A549 (cell line): ENCODE results near the gene SLC39A2. TPM values are rescaled to one million over a fixed set of nuclear protein-coding genes. Genes with fewer than 3 reads are reported as not detected.
A peak's percentile ranks its signal among the peaks of the same experiment; 100 is the strongest.

ENCODE experiments used
- ATAC-seq, 2 experiments: fragments of 200-7000 bp in 1 of 2; fragments of >200 bp in 1 of 2; cut with Nextera tagmentation in 1 of 2; cut with Tn5 transposase in 1 of 2; 3 replicates each; pipeline versions ENCODE4 v1.8.0 to v1.9.1; 2018 to 2020; ENCODE audit warnings: mild to moderate bottlenecking in 1 of 2, moderate library complexity in 1 of 2
- CTCF ChIA-PET: fragments of 300-600 bp; sonication (Branson Sonifier 250); formaldehyde crosslinking; extraction: SDS; loops from one replicate; lab custom pipeline; 2021; ENCODE audit warnings: antibody characterized with exemption, inconsistent platforms; lab: Yijun Ruan, JAX
- POLR2A ChIA-PET: fragments of 350-600 bp; formaldehyde crosslinking; extraction: SDS; loops from one replicate; lab custom pipeline; 2021; ENCODE audit warnings: antibody characterized with exemption, inconsistent platforms; lab: Yijun Ruan, JAX
- DNase-seq, 2 experiments: peaks; one replicate each; pipeline versions ENCODE4 v3.0.0 to v3.0.0-alpha.2; 2011 to 2016; ENCODE audit warnings: low read depth in 1 of 2, low spot score in 1 of 2
- FAIRE-seq: peaks from 2 replicates; lab custom pipeline; 2011; peaks lifted over from hg19 to GRCh38; lab: Jason Lieb, UNC
- H3K27ac ChIP-seq, 2 experiments: fragments of >200 bp; sonication (Bioruptor Twin); formaldehyde crosslinking; 3 replicates each; pipeline ENCODE4 v1.5.1; 2016 to 2017
- H3K4me1 ChIP-seq: fragments of >200 bp; sonication (Bioruptor Twin); formaldehyde crosslinking; 3 replicates; pipeline ENCODE4 v1.6.1; 2016
- H3K4me2 ChIP-seq: fragments of >200 bp; sonication (Bioruptor Twin); formaldehyde crosslinking; 3 replicates; pipeline ENCODE4 v1.6.1; 2016
- H3K4me3 ChIP-seq: fragments of >200 bp; sonication (Bioruptor Twin); formaldehyde crosslinking; 3 replicates; pipeline ENCODE4 v1.5.1; 2016
- H3K9me3 ChIP-seq: fragments of >200 bp; sonication (Bioruptor Twin); formaldehyde crosslinking; 3 replicates; pipeline ENCODE4 v1.6.1; 2016
- CHD4 ChIP-seq: fragments of 200-600 bp; sonication (generic); IDR thresholded peaks from 2 replicates; pipeline ENCODE4 v1.6.1; 2016; ENCODE audit warnings: antibody characterized with exemption, mild to moderate bottlenecking, borderline replicate concordance
- EHF ChIP-seq: fragments of 250-450 bp; sonication (Bioruptor Pico); IDR thresholded peaks from 2 replicates; pipeline ENCODE4 v1.5.0; 2020; ENCODE audit warnings: mild to moderate bottlenecking
- FOSB ChIP-seq: fragments of 250-450 bp; sonication (Bioruptor Pico); IDR thresholded peaks from 2 replicates; pipeline ENCODE4 v1.5.0; 2020; ENCODE audit warnings: mild to moderate bottlenecking, moderate library complexity
- FOSL2 ChIP-seq, 2 experiments: fragments of 450-650 bp in 1 of 2; fragments of >200 bp in 1 of 2; sonication (Bioruptor Twin) in 1 of 2; formaldehyde crosslinking; IDR thresholded peaks; 2 replicates each; pipeline versions ENCODE4 v1.5.0 to v1.6.1; 2016 to 2020; ENCODE audit warnings: mild to moderate bottlenecking in 1 of 2, moderate library complexity in 1 of 2
- FOXS1 ChIP-seq: fragments of 250-450 bp; sonication (Bioruptor Pico); IDR thresholded peaks from 2 replicates; pipeline ENCODE4 v1.5.0; 2020; ENCODE audit warnings: mild to moderate bottlenecking, moderate library complexity
- HDAC2 ChIP-seq: fragments of 200-600 bp; sonication (generic); IDR thresholded peaks from 2 replicates; pipeline ENCODE4 v1.6.1; 2016
- HEYL ChIP-seq: fragments of 250-450 bp; sonication (Bioruptor Pico); IDR thresholded peaks from 2 replicates; pipeline ENCODE4 v1.8.0; 2021; ENCODE audit warnings: mild to moderate bottlenecking, moderate library complexity
- HOXA7 ChIP-seq: fragments of 250-450 bp; sonication (Bioruptor Pico); IDR thresholded peaks from 2 replicates; pipeline ENCODE4 v1.5.0; 2020; ENCODE audit warnings: mild to moderate bottlenecking, moderate library complexity
- JUN ChIP-seq, 2 experiments: fragments of >200 bp; sonication (Bioruptor Twin); formaldehyde crosslinking; IDR thresholded peaks; 2 replicates in 1 of 2; 3 replicates in 1 of 2; pipeline ENCODE4 v1.6.1; 2016 to 2017
- NFE2L2 ChIP-seq: fragments of 150-350 bp; conservative IDR thresholded peaks from 2 replicates; pipeline ENCODE4 v1.6.1; 2014; ENCODE audit warnings: low read length
- PBX3 ChIP-seq: IDR thresholded peaks from 2 replicates; pipeline ENCODE4 v1.6.1; 2012
- POLR2A ChIP-seq: IDR thresholded peaks from 2 replicates; pipeline ENCODE4 v1.6.1; 2012; ENCODE audit warnings: mild to moderate bottlenecking, low read length
- POLR2AphosphoS2 ChIP-seq: conservative IDR thresholded peaks from 2 replicates; pipeline ENCODE4 v1.6.1; 2012; ENCODE audit warnings: low read length, improper control_type of control experiment, inconsistent platforms
- RCOR1 ChIP-seq: fragments of 150-350 bp; IDR thresholded peaks from 2 replicates; pipeline ENCODE4 v1.6.1; 2014; ENCODE audit warnings: antibody characterized with exemption, low read length, low read depth
- REST ChIP-seq: fragments of 200-600 bp; sonication (generic); IDR thresholded peaks from 2 replicates; pipeline ENCODE4 v1.6.1; 2016; ENCODE audit warnings: antibody characterized with exemption, mild to moderate bottlenecking, moderate library complexity
- RNF2 ChIP-seq: fragments of 200-600 bp; sonication (generic); IDR thresholded peaks from 2 replicates; pipeline ENCODE4 v1.6.1; 2016; ENCODE audit warnings: low read depth, mild to moderate bottlenecking, antibody characterized with exemption, moderate library complexity, borderline replicate concordance
- SMC3 ChIP-seq: fragments of >200 bp; sonication (Bioruptor Twin); formaldehyde crosslinking; IDR thresholded peaks from 3 replicates; pipeline ENCODE4 v1.6.1; 2018; ENCODE audit warnings: inconsistent platforms
- TFCP2L1 ChIP-seq: fragments of 250-450 bp; sonication (Bioruptor Pico); IDR thresholded peaks from 2 replicates; pipeline ENCODE4 v1.5.0; 2021; ENCODE audit warnings: mild to moderate bottlenecking
- USF2 ChIP-seq: fragments of 450-650 bp; IDR thresholded peaks from 2 replicates; pipeline ENCODE4 v1.6.1; 2014; ENCODE audit warnings: antibody characterized with exemption
- ZNF302 ChIP-seq: fragments of 250-450 bp; sonication (Bioruptor Pico); IDR thresholded peaks from 2 replicates; pipeline ENCODE4 v1.9.0; 2021; ENCODE audit warnings: inconsistent platforms, mild to moderate bottlenecking, moderate library complexity
- ZSCAN20 ChIP-seq: fragments of 250-450 bp; sonication (Bioruptor Pico); IDR thresholded peaks from 2 replicates; pipeline ENCODE4 v1.8.0; 2022; ENCODE audit warnings: mild to moderate bottlenecking, moderate library complexity
- WGBS: methylation state at CpG from one replicate; pipeline ENCODE4 v1.1.6; 2017; ENCODE audit errors: missing lambda C conversion rate; 5-methylcytosine and 5-hydroxymethylcytosine counted together
- polyA plus RNA-seq, 4 experiments: library from polyadenylated mRNA; depleted of rRNA in 3 of 4; stranded (reverse); fragments of >200 nt; fragmentation: RNase III in 1 of 4; extraction: RNeasy Plus Mini Kit Qiagen cat#74134 plus additional on column Dnase treatment in 1 of 4; gene quantifications; 2 replicates in 3 of 4; 3 replicates in 1 of 4; pipeline ENCODE4 v1.2.3, GENCODE V29; 2011 to 2017
- TF ChIP-seq, protein P1 (sequence below): fragments of 250-450 bp; sonication (Bioruptor Pico); IDR thresholded peaks from 2 replicates; pipeline ENCODE4 v1.5.0; 2021; ENCODE audit warnings: mild to moderate bottlenecking, moderate library complexity, borderline replicate concordance
- TF ChIP-seq, protein P2 (sequence below): fragments of >200 bp; sonication (Bioruptor Twin); formaldehyde crosslinking; IDR thresholded peaks from 2 replicates; pipeline ENCODE4 v1.6.1; 2016
- TF ChIP-seq, protein P3 (sequence below): IDR thresholded peaks from 2 replicates; pipeline ENCODE4 v1.6.1; 2012; ENCODE audit warnings: low read depth, borderline replicate concordance
- TF ChIP-seq, protein P4 (sequence below): fragments of >200 bp; sonication (Bioruptor Twin); formaldehyde crosslinking; IDR thresholded peaks from 3 replicates; pipeline ENCODE4 v1.6.1; 2016

The SLC39A2 gene
- polyA plus RNA-seq, 2 of the 4 experiments (the other 2 are of a cell fraction) = not detected

- Histone ChIP-seq H3K27ac (no peak overlapping the region), H3K4me2 (no peak overlapping the region), H3K4me3 (no peak overlapping the region), H3K9me3 (no peaks in the 10 kb centered on the region), H3K4me1 (0 out of 3 replicates have a peak, but pooled peaks cover 3% of the 10 kb centered on the region)
- no peak for DNase-seq
- TF ChIP-seq HDAC2 = no peak
- TF ChIP-seq, protein P1, sequence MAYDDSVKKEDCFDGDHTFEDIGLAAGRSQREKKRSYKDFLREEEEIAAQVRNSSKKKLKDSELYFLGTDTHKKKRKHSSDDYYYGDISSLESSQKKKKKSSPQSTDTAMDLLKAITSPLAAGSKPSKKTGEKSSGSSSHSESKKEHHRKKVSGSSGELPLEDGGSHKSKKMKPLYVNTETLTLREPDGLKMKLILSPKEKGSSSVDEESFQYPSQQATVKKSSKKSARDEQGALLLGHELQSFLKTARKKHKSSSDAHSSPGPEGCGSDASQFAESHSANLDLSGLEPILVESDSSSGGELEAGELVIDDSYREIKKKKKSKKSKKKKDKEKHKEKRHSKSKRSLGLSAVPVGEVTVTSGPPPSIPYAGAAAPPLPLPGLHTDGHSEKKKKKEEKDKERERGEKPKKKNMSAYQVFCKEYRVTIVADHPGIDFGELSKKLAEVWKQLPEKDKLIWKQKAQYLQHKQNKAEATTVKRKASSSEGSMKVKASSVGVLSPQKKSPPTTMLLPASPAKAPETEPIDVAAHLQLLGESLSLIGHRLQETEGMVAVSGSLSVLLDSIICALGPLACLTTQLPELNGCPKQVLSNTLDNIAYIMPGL (CRISPR knock-in tag) = no peak
- no peak for TF ChIP-seq REST
- TF ChIP-seq, protein P2, sequence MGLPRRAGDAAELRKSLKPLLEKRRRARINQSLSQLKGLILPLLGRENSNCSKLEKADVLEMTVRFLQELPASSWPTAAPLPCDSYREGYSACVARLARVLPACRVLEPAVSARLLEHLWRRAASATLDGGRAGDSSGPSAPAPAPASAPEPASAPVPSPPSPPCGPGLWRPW = no peak
- TF ChIP-seq, protein P3, sequence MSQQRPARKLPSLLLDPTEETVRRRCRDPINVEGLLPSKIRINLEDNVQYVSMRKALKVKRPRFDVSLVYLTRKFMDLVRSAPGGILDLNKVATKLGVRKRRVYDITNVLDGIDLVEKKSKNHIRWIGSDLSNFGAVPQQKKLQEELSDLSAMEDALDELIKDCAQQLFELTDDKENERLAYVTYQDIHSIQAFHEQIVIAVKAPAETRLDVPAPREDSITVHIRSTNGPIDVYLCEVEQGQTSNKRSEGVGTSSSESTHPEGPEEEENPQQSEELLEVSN = no peak
- no peak for TF ChIP-seq POLR2AphosphoS2
- TF ChIP-seq ZSCAN20 (CRISPR knock-in tag) = no peak
- no peak for TF ChIP-seq EHF (CRISPR knock-in tag)
- TF ChIP-seq NFE2L2 = no peak
- no peak for TF ChIP-seq SMC3
- no peak for FAIRE-seq
- WGBS = 72% methylated on average over 7 of the region's 7 CpGs
- POLR2A ChIA-PET = no interaction called here
- CTCF ChIA-PET = interaction anchor here (0.8 to 16.3 kb wide), 7 partner anchors 8 to 82 kb away, joined by 3 to 323 read pairs (median 21); partner anchors contain the start of genes RNASE7, SLC39A2 and TMEM253
- no peak for ATAC-seq
These were observed 24.1 kb downstream of the SLC39A2 start for GRCh38 chr14:21023174-21023573.

GRCh38 chr14:21023817-21024584 lies 24.9 kb downstream of the SLC39A2 start:
- Histone ChIP-seq H3K4me1 (0 out of 3 replicates have a peak, but pooled peaks cover 3% of the 10 kb centered on the region), H3K27ac (peak overlapping the region in 1 of 2 experiments; percentile 84; a peak in 5 of 6 replicates), H3K4me2 (peak overlapping the region; percentile 79), H3K9me3 (no peaks in the 10 kb centered on the region), H3K4me3 (peak overlapping the region; percentile 58)
- POLR2A ChIA-PET = no interaction called here
- 68% methylated on average over 17 of the region's 17 CpGs for WGBS
- DNase-seq = no peak
- no peak for ATAC-seq
- no peak for FAIRE-seq
- CTCF ChIA-PET = interaction anchor here (0.8 to 16.3 kb wide), 7 partner anchors 9 to 81 kb away, joined by 3 to 323 read pairs (median 12); partner anchors contain the start of genes RNASE7, SLC39A2 and TMEM253
- TF ChIP-seq FOSB = no peak
- no peak for TF ChIP-seq PBX3
- no peak for TF ChIP-seq ZNF302 (CRISPR knock-in tag)
- TF ChIP-seq HOXA7 = no peak
- no peak for TF ChIP-seq FOXS1
- no peak for TF ChIP-seq POLR2AphosphoS2
- no peak for TF ChIP-seq JUN (IDR thresholded peaks at IDR 0.05)
- no peak for TF ChIP-seq USF2
- TF ChIP-seq HEYL (CRISPR knock-in tag) = no peak
- TF ChIP-seq, protein P4, sequence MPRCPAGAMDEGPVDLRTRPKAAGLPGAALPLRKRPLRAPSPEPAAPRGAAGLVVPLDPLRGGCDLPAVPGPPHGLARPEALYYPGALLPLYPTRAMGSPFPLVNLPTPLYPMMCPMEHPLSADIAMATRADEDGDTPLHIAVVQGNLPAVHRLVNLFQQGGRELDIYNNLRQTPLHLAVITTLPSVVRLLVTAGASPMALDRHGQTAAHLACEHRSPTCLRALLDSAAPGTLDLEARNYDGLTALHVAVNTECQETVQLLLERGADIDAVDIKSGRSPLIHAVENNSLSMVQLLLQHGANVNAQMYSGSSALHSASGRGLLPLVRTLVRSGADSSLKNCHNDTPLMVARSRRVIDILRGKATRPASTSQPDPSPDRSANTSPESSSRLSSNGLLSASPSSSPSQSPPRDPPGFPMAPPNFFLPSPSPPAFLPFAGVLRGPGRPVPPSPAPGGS = no peak
- no peak for TF ChIP-seq POLR2A
- no peak for TF ChIP-seq TFCP2L1 (CRISPR knock-in tag)
- no peak for TF ChIP-seq RCOR1
- no peak for TF ChIP-seq CHD4
- no peak for TF ChIP-seq RNF2
- no peak for TF ChIP-seq FOSL2 (IDR thresholded peaks at IDR 0.05)
- no peak for TF ChIP-seq FOSL2 (CRISPR knock-in tag; IDR thresholded peaks at IDR 0.05)
